ENCODE data around the gene TRIM15.
"Not testable (repeated sequence)": the region's sequence is repeated elsewhere in the genome, so short reads cannot be mapped to it uniquely, and the experiment has no call there.

DNA sequence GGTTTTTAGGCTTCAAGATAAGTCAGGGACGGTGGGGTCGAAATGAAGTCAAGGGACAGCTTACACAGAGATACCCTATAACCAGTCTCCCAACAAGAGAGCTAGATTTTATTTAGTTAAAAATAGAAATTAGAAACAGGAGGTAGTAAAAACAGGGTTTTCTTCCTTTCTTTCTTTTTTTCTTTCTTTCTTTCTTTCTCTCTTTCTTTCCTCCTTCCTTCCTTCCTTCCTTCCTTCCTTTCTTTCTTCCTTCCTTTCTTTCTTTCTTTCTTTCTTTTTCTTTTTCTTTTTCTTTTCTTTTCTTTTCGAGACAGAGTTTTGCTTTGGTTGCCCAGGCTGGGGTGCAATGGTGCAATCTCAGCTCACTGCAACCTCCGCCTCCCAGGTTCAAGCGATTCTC is 44.7 kb upstream of the TRIM15 start:
- TF ChIP-seq POLR2A (IDR thresholded peaks at IDR 0.05; ENCODE audit: low read depth, low read length); POLR2AphosphoS5 (IDR thresholded peaks at IDR 0.05; ENCODE audit: low read depth, low read length); TAF1 (IDR thresholded peaks at IDR 0.05; ENCODE audit: borderline replicate concordance, low read depth, low read length): not testable (repeated sequence)

Data from GM12892 (cell line).